SK-N-SH (cell line): Measurements from ENCODE around the gene SH2D5. TPM values are rescaled to one million over a fixed set of nuclear protein-coding genes. Genes with fewer than 3 reads are reported as not detected.

ENCODE experiments used
- CTCF ChIA-PET: fragments of 300-600, 350-600 bp; formaldehyde crosslinking; extraction: SDS; loops from one replicate; lab custom pipeline; 2021; lab: Yijun Ruan, JAX
- POLR2A ChIA-PET: fragments of 350-600 bp; sonication (Branson Sonifier 250); formaldehyde crosslinking; extraction: SDS; loops from one replicate; lab custom pipeline; 2020; ENCODE audit warnings: antibody characterized with exemption, inconsistent platforms; lab: Yijun Ruan, JAX
- DNase-seq: peaks from one replicate; pipeline ENCODE4 v3.0.0; 2012
- H2AFZ ChIP-seq: fragments of 200-600 bp; sonication (generic); 2 replicates; pipeline ENCODE4 v1.8.1; 2016; ENCODE audit warnings: antibody characterized with exemption, mild to moderate bottlenecking, low read depth
- H3F3A ChIP-seq: fragments of 200-600 bp; sonication (generic); replicated peaks from 2 replicates; pipeline ENCODE3; 2016; ENCODE audit warnings: antibody characterized with exemption, mild to moderate bottlenecking; ENCODE audit not compliant: insufficient read depth
- H3K27ac ChIP-seq, 2 experiments: fragments of 200-500 bp in 1 of 2; fragments of 200-600 bp in 1 of 2; sonication (Bioruptor generic) in 1 of 2; sonication (generic), shearing (Covaris generic) in 1 of 2; 2 replicates each; pipeline versions ENCODE4 v1.5.1 to v1.6.1; 2014 to 2016; ENCODE audit warnings: low read depth in 2 of 2, inconsistent platforms in 1 of 2, low read length in 1 of 2, mild to moderate bottlenecking in 1 of 2, mixed read lengths in 1 of 2
- H3K27me3 ChIP-seq: fragments of 200-600 bp; sonication (generic), shearing (Covaris generic); 2 replicates; pipeline ENCODE4 v1.6.1; 2016; ENCODE audit warnings: mixed run types; ENCODE audit not compliant: insufficient read depth
- H3K36me3 ChIP-seq, 2 experiments: fragments of 200-500 bp in 1 of 2; fragments of 200-600 bp in 1 of 2; sonication (Bioruptor generic) in 1 of 2; sonication (generic) in 1 of 2; replicated peaks in 1 of 2; 2 replicates each; pipeline versions ENCODE3 to v1.5.1; 2014 to 2016; ENCODE audit warnings: low read length in 1 of 2, mild to moderate bottlenecking in 1 of 2; ENCODE audit not compliant: insufficient read depth in 2 of 2, control insufficient read depth in 1 of 2
- H3K4me1 ChIP-seq, 2 experiments: fragments of 200-500 bp in 1 of 2; fragments of 200-600 bp in 1 of 2; sonication (Bioruptor generic) in 1 of 2; sonication (generic), shearing (Covaris generic) in 1 of 2; 2 replicates each; pipeline versions ENCODE4 v1.5.1 to v1.6.1; 2014 to 2016; ENCODE audit warnings: low read depth in 1 of 2, low read length in 1 of 2, mixed run types in 1 of 2; ENCODE audit not compliant: insufficient read depth in 2 of 2, control insufficient read depth in 1 of 2
- H3K4me2 ChIP-seq: fragments of 200-600 bp; sonication (generic), shearing (Covaris generic); 2 replicates; pipeline ENCODE4 v1.6.1; 2017; ENCODE audit warnings: mixed run types
- H3K4me3 ChIP-seq, 2 experiments: fragments of 200-500 bp in 1 of 2; fragments of 200-600 bp in 1 of 2; sonication (Bioruptor generic) in 1 of 2; sonication (generic), shearing (Covaris generic) in 1 of 2; 2 replicates each; pipeline versions ENCODE4 v1.5.1 to v1.8.1; 2014 to 2016; ENCODE audit warnings: low read depth in 2 of 2, inconsistent platforms in 1 of 2, low read length in 1 of 2, mild to moderate bottlenecking in 1 of 2, mixed read lengths in 1 of 2, moderate library complexity in 1 of 2
- H3K79me2 ChIP-seq: fragments of 200-600 bp; sonication (generic); 2 replicates; pipeline ENCODE4 v1.8.1; 2017; ENCODE audit warnings: mild to moderate bottlenecking; ENCODE audit not compliant: insufficient read depth
- H3K9ac ChIP-seq: fragments of 200-600 bp; sonication (generic); 2 replicates; pipeline ENCODE4 v1.6.1; 2017; ENCODE audit warnings: mixed run types
- H3K9me2 ChIP-seq: fragments of 200-600 bp; sonication (generic); 2 replicates; pipeline ENCODE4 v1.6.1; 2017; ENCODE audit warnings: mixed run types
- H3K9me3 ChIP-seq: fragments of 200-600 bp; sonication (generic); 2 replicates; pipeline ENCODE4 v1.6.1; 2017; ENCODE audit warnings: mixed run types, mild to moderate bottlenecking, moderate library complexity
- H4K20me1 ChIP-seq: fragments of 200-600 bp; sonication (generic); 2 replicates; pipeline ENCODE4 v1.6.1; 2017; ENCODE audit warnings: mild to moderate bottlenecking, mixed run types; ENCODE audit not compliant: insufficient read depth
- EP300 ChIP-seq, 2 experiments: IDR thresholded peaks; 2 replicates each; pipeline versions ENCODE4 v1.4.0 to v1.6.1; 2012; ENCODE audit warnings: borderline replicate concordance in 1 of 2, low read depth in 1 of 2, low read length in 1 of 2
- FOSL2 ChIP-seq: IDR thresholded peaks from 2 replicates; pipeline ENCODE4 v1.4.0; 2012; ENCODE audit warnings: low read depth, mild to moderate bottlenecking, moderate library complexity, borderline replicate concordance
- FOXJ3 ChIP-seq: sonication (generic); formaldehyde crosslinking; IDR thresholded peaks from 2 replicates; pipeline ENCODE4 v1.5.1; 2020; ENCODE audit warnings: mild to moderate bottlenecking, missing genetic modification reagents
- FOXM1 ChIP-seq: IDR thresholded peaks from 2 replicates; pipeline ENCODE4 v1.4.0; 2012; ENCODE audit warnings: low read depth, mild to moderate bottlenecking
- POLR2AphosphoS5 ChIP-seq: IDR thresholded peaks from 2 replicates; pipeline ENCODE4 v1.6.1; 2012; ENCODE audit warnings: low read depth, low read length
- RCOR1 ChIP-seq: fragments of 150-350 bp; IDR thresholded peaks from 2 replicates; pipeline ENCODE4 v1.6.1; 2017; ENCODE audit warnings: antibody characterized with exemption, low read length
- REST ChIP-seq: IDR thresholded peaks from 2 replicates; pipeline ENCODE4 v1.6.1; 2012; ENCODE audit warnings: mild to moderate bottlenecking, low read depth, low read length, moderate library complexity
- TCF12 ChIP-seq: IDR thresholded peaks from 2 replicates; pipeline ENCODE4 v1.4.0; 2012
- WGBS: methylation state at CpG from one replicate; pipeline ENCODE4 v1.1.6; 2017; ENCODE audit warnings: low lambda C conversion rate; 5-methylcytosine and 5-hydroxymethylcytosine counted together
- polyA plus RNA-seq, 3 experiments: library from polyadenylated mRNA; depleted of rRNA; stranded (reverse); fragments of >200 nt; gene quantifications; 2 replicates each; pipeline ENCODE4 v1.2.3, GENCODE V29; 2012
- TF ChIP-seq, protein P1 (sequence below): IDR thresholded peaks from 2 replicates; pipeline ENCODE4 v1.4.0; 2012; ENCODE audit warnings: low read depth
- TF ChIP-seq, protein P2 (sequence below): fragments of 150-350 bp; IDR thresholded peaks from 2 replicates; pipeline ENCODE4 v1.6.1; 2017; ENCODE audit warnings: antibody characterized with exemption, low read length, low read depth, borderline replicate concordance
- TF ChIP-seq, protein P3 (sequence below): fragments of 150-350 bp; IDR thresholded peaks from 2 replicates; pipeline ENCODE4 v1.6.1; 2016; ENCODE audit warnings: mild to moderate bottlenecking, low read depth, low read length
- TF ChIP-seq, protein P4 (sequence below): IDR thresholded peaks from 2 replicates; pipeline ENCODE4 v1.4.0; 2012; ENCODE audit warnings: low read depth, borderline replicate concordance

The SH2D5 gene
- polyA plus RNA-seq, 1 of the 3 experiments (the other 2 are of a cell fraction), result 6.1 TPM

DNA sequence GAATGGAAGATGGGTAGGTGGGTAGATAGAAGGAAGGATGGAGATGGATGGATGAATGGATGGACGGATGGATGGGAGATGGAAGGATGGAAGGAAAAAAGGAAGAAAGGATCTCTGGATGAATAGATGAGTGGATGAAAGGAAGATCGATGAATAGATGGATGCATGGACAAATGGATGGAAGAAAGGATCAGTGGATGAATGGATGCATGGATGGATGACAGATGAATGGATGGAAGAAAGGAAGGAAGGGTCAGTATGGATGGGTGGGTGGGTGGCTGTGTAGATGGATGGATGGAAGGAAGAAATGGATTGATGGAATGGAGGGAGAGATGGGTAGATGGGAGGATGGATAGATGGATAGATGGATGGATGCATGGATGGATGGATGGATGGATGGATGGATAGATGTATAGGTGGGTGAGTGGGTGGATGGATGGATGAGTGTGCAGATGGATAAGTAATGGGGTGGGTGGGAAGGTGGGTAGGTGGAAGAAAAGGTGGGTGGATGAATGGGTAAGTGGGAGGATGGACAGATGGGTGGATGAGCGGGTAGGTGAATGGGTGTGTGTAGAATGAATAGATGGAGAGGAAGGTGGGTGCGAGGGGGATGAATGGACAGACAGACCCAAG is 29.3 kb downstream of the SH2D5 start:
- CTCF ChIA-PET, result interaction anchor here (2.0 kb wide), 2 partner anchors 492 kb away, joined by 6 to 8 read pairs; no protein-coding TSS in a partner anchor
- Histone ChIP-seq H3K4me1 (peaks cover 0 to 8% of the 10 kb centered on the region in 2 experiments; a peak in 1 of 4 replicates), H3K27me3 (no peaks in the 10 kb centered on the region), H3K9ac (no peak overlapping the region), H3K9me2 (no peaks in the 10 kb centered on the region), H3K27ac (no peak overlapping the region), H3K4me2 (no peak overlapping the region), H4K20me1 (no peaks in the 10 kb centered on the region), H3K36me3 (no peaks in the 10 kb centered on the region), H3K4me3 (no peak overlapping the region), H3K9me3 (no peaks in the 10 kb centered on the region), H3K79me2 (no peaks in the 10 kb centered on the region)
- POLR2A ChIA-PET, result no interaction called here
- 78% methylated on average over 4 of the region's 4 CpGs for WGBS
- TF ChIP-seq TCF12 (no peak), POLR2AphosphoS5 (no peak), REST (no peak), FOXJ3 (no peak), RCOR1 (no peak), EP300 (IDR thresholded peaks at IDR 0.05; ENCODE audit: borderline replicate concordance in 1 of 2, low read depth in 1 of 2, low read length in 1 of 2) (no peak), FOXM1 (no peak), FOSL2 (no peak)
- TF ChIP-seq, protein P1, sequence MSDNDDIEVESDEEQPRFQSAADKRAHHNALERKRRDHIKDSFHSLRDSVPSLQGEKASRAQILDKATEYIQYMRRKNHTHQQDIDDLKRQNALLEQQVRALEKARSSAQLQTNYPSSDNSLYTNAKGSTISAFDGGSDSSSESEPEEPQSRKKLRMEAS, result no peak
- TF ChIP-seq, protein P2, sequence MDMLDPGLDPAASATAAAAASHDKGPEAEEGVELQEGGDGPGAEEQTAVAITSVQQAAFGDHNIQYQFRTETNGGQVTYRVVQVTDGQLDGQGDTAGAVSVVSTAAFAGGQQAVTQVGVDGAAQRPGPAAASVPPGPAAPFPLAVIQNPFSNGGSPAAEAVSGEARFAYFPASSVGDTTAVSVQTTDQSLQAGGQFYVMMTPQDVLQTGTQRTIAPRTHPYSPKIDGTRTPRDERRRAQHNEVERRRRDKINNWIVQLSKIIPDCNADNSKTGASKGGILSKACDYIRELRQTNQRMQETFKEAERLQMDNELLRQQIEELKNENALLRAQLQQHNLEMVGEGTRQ, result no peak
- TF ChIP-seq, protein P3, sequence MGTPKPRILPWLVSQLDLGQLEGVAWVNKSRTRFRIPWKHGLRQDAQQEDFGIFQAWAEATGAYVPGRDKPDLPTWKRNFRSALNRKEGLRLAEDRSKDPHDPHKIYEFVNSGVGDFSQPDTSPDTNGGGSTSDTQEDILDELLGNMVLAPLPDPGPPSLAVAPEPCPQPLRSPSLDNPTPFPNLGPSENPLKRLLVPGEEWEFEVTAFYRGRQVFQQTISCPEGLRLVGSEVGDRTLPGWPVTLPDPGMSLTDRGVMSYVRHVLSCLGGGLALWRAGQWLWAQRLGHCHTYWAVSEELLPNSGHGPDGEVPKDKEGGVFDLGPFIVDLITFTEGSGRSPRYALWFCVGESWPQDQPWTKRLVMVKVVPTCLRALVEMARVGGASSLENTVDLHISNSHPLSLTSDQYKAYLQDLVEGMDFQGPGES, result no peak
- TF ChIP-seq, protein P4, sequence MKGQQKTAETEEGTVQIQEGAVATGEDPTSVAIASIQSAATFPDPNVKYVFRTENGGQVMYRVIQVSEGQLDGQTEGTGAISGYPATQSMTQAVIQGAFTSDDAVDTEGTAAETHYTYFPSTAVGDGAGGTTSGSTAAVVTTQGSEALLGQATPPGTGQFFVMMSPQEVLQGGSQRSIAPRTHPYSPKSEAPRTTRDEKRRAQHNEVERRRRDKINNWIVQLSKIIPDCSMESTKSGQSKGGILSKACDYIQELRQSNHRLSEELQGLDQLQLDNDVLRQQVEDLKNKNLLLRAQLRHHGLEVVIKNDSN, result no peak
- TF ChIP-seq, all 33 proteins: peak for 0
- DNase-seq, result no peak
- peaks cover 5% of the 10 kb centered on the region for H3F3A ChIP-seq
- H2AFZ ChIP-seq, result no peak overlapping the region
